ENCODE measurements around the gene TMPRSS3. TPM values are rescaled to one million over a fixed set of nuclear protein-coding genes. Genes with fewer than 3 reads are reported as not detected.

The TMPRSS3 gene
- total and polyA plus RNA-seq, 11 donors, result 0.59 to 2.7 TPM; not detected in 9

DNA sequence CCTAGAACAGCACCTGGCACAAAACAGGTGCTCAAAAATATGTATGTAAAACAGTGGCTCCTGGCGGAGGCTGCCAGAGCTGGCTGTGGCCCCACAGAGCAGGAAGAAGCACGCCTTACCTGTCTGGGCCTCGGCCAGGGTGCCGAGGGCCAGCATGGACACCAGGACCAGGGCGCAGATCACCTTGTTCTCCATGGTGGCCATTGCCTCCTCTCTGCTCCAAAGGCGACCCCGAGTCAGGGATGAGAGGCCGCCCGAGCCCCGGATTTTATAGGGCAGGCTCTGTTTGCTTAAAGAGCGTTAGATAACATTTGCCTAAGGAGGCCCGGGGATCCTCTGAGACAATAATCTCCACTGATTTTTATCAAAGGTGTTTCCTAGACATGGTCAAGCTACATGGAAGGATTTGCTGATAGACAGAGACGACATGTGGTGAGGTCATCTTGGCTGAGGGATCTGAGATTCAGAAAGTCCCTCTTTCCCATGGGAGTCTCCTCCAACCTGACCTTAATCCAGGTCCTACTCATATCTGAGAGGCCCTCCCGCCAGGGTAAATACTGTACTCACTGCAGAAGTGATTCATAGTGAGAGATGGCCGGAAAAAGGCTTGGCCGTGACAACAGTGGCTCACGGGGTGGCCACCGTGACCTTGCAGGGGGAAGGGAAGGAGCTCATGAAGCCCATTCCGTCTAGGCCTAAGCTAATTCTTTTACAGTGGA is 29.4 kb downstream of the TMPRSS3 start, which contains the start of gene TFF1:
Gene TFF1, minus strand, starts transcription at position 244 of the 719 bp plus-strand sequence. Its CDS starts 40 bp downstream, at position 204.
- H3K4me3 ChIP-seq, result no peak within 1 kb of the TSS
- peak in 1 of 4 donors; percentile 28 for ATAC-seq
- intact Hi-C loops (cut with DNase I), result no loop called here
- H3K27ac ChIP-seq, result no peak within 1 kb of the TSS
- no peaks in the 10 kb centered on the region for H3K9me3 ChIP-seq
- TF ChIP-seq, protein P1, sequence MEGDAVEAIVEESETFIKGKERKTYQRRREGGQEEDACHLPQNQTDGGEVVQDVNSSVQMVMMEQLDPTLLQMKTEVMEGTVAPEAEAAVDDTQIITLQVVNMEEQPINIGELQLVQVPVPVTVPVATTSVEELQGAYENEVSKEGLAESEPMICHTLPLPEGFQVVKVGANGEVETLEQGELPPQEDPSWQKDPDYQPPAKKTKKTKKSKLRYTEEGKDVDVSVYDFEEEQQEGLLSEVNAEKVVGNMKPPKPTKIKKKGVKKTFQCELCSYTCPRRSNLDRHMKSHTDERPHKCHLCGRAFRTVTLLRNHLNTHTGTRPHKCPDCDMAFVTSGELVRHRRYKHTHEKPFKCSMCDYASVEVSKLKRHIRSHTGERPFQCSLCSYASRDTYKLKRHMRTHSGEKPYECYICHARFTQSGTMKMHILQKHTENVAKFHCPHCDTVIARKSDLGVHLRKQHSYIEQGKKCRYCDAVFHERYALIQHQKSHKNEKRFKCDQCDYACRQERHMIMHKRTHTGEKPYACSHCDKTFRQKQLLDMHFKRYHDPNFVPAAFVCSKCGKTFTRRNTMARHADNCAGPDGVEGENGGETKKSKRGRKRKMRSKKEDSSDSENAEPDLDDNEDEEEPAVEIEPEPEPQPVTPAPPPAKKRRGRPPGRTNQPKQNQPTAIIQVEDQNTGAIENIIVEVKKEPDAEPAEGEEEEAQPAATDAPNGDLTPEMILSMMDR (IDR thresholded peaks at IDR 0.05), result no peak
- no peak for TF ChIP-seq POLR2A (IDR thresholded peaks at IDR 0.05)
- H3K27me3 ChIP-seq, result peaks cover 0 to 37% (median 6%) of the 10 kb centered on the region in 9 donors
- no peaks in the 10 kb centered on the region for H3K4me1 ChIP-seq
- no peak for DNase-seq
- 73 to 84% (median 74%) methylated on average over 15 to 19 of the region's 19 CpGs for WGBS, 4 donors
- no peaks in the 10 kb centered on the region for H3K36me3 ChIP-seq

DNA sequence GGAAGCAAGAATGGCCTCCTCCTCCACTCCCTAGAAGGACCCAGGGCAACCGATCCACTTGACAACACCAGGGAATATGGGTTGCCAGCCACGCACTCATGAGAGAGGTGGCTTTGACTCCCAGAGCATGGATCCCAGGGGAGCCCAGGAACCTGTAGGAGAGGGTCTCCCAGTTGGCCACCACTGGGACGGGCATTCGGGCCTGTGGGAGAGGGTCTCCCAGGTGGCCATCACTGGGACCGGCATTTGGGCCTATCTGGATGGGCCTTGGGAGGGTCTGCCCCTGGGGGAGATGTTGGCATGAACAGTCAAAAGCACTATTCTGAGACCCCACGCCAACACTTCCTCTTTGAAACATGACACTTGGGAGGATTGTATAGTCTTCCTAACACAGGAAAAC is 30.1 kb downstream of the TMPRSS3 start:
- no peaks in the 10 kb centered on the region for H3K9me3 ChIP-seq
- 68 to 79% (median 76%) methylated on average over 4 to 6 of the region's 6 CpGs for WGBS, 4 donors
- no peak overlapping the region for H3K27ac ChIP-seq
- ATAC-seq (no peak), DNase-seq (no peak)
- H3K27me3 ChIP-seq, result peaks cover 0 to 35% (median 6%) of the 10 kb centered on the region in 9 donors
- no peak overlapping the region for H3K4me3 ChIP-seq
- H3K36me3 ChIP-seq, result no peaks in the 10 kb centered on the region
- no peaks in the 10 kb centered on the region for H3K4me1 ChIP-seq
- intact Hi-C loops (cut with DNase I), result no loop called here
- TF ChIP-seq POLR2A (IDR thresholded peaks at IDR 0.05), result no peak
- TF ChIP-seq, protein P1 (IDR thresholded peaks at IDR 0.05), result no peak

DNA sequence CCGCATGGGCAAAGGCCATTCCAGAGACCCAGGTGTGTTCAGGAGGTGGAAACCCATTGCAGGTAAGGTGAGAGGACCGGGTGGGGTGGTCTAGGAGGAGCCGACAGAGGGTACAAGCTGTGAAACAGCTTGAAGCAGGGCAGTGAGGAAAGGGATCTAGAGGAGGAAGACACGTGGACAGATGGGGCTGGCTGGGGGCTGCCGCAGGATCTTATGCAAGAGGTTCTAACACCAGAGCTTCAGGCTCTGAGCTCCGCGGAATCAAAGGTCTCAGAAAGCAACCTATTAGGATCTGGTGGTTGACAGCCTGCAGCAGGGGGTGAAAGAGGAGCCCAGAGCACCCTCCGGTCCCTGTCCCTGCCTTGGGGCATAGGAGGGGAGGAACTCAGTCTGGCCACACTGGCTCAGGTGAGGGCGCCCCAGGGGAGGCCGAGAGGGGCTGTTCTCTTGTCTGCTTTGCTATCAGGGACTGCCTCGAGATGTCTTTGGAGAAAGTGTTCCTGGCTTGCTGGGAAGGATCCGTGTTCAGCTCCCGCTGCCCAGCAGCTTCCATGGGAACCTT is 31.5 kb downstream of the TMPRSS3 start:
- no peak for TF ChIP-seq POLR2A (IDR thresholded peaks at IDR 0.05)
- TF ChIP-seq, protein P1 (IDR thresholded peaks at IDR 0.05), result no peak
- Histone ChIP-seq H3K27me3 (peaks cover 0 to 38% (median 6%) of the 10 kb centered on the region in 9 donors), H3K9me3 (peaks cover 0 to 6% (median 0%) of the 10 kb centered on the region in 12 donors), H3K36me3 (no peaks in the 10 kb centered on the region), H3K27ac (no peak overlapping the region), H3K4me1 (no peaks in the 10 kb centered on the region), H3K4me3 (no peak overlapping the region)
- DNase-seq (no peak), ATAC-seq (no peak)
- WGBS, 4 donors, result 67 to 75% (median 70%) methylated on average over 9 to 13 of the region's 13 CpGs
- intact Hi-C loops (cut with DNase I), result no loop called here

- H3K36me3 ChIP-seq, result no peaks in the 10 kb centered on the region
- no peak for ATAC-seq
- intact Hi-C loops (cut with DNase I), result no loop called here
Measured at GRCh38 chr21:42363312-42363711, 32.5 kb downstream of the TMPRSS3 start.

More at GRCh38 chr21:42363312-42363711, 32.5 kb downstream of the TMPRSS3 start:
- Histone ChIP-seq H3K9me3 (peaks cover 0 to 6% (median 0%) of the 10 kb centered on the region in 12 donors), H3K4me1 (no peaks in the 10 kb centered on the region), H3K27me3 (peaks cover 0 to 38% (median 6%) of the 10 kb centered on the region in 9 donors), H3K4me3 (no peak overlapping the region), H3K27ac (no peak overlapping the region)
- no peak for DNase-seq
- TF ChIP-seq, protein P1 (IDR thresholded peaks at IDR 0.05), result no peak
- TF ChIP-seq POLR2A (IDR thresholded peaks at IDR 0.05), result no peak
- WGBS, 4 donors, result 64 to 78% (median 71%) methylated on average over 8 of the region's 8 CpGs

All from heart left ventricle (tissue), 16 donors.